IPS-NIHi7 (cell line): ENCODE results near the gene AFAP1.

Source experiments
- DNase-seq: peaks from one replicate; pipeline ENCODE4 v3.0.0; 2012; ENCODE audit warnings: mixed read lengths; ENCODE audit errors: extremely low spot score

Gene AFAP1, protein sequence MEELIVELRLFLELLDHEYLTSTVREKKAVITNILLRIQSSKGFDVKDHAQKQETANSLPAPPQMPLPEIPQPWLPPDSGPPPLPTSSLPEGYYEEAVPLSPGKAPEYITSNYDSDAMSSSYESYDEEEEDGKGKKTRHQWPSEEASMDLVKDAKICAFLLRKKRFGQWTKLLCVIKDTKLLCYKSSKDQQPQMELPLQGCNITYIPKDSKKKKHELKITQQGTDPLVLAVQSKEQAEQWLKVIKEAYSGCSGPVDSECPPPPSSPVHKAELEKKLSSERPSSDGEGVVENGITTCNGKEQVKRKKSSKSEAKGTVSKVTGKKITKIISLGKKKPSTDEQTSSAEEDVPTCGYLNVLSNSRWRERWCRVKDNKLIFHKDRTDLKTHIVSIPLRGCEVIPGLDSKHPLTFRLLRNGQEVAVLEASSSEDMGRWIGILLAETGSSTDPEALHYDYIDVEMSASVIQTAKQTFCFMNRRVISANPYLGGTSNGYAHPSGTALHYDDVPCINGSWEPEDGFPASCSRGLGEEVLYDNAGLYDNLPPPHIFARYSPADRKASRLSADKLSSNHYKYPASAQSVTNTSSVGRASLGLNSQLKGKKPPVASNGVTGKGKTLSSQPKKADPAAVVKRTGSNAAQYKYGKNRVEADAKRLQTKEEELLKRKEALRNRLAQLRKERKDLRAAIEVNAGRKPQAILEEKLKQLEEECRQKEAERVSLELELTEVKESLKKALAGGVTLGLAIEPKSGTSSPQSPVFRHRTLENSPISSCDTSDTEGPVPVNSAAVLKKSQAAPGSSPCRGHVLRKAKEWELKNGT

DNA sequence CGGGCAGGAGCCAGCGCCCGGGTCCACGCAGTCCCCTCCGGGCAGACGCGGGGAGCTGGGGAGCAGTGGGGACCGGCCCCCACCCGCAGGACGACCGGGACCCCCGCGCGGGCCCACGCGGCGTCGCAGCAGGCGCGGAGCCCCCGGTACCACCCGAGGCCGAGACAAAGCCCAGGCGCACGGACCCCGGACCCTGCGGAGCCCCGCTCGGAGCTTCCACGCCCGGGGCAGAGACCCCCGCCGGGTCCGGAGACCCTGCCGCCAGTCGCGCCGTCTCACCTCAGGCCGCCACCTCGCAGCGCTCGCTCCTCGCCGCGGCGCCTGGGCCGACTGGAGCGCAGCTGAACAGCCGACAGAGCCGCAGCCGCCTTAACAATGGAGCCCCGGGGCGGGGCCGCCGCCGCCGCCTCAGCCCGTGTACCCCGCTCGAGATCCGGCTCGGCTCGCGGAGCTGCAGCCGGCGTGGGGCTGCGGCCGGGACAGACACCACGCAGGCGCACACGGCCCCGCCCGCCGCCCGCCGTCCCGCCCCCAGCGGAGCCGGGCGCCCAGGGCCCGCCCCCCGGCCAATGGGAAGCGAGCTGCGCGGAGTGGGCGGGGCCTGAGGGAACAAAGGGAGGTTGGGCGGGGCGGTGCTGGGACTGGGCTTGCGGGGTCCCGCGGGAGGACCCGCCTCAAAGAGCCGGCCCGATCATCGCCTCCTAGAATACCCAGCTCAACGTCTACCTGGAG, at the start of gene AFAP1:
TSS of gene AFAP1 (minus strand) at position 485 of the 732 bp plus-strand sequence. CDS start 67,783 bp downstream, outside the sequence.
- peak; percentile 99 for DNase-seq

DNA sequence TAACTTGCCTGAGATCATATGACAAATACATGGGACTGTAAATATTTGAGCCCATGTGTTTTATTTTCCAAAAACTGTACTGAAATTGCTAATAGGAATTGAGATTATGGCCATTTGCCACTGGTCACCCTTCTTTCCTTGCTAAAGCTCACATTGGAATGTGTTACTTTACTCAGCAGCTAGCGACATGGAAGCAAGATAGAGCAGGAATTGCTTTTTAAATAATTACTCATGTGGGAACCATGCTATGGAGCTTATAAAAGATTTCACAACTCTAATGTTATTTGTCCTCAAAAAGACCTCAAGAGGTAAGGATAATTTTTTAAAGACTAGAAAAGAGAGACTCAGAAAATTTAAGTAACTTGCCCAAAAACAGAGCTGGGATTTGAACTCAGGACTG, 48.8 kb upstream of the AFAP1 start:
- no peak for DNase-seq

DNA sequence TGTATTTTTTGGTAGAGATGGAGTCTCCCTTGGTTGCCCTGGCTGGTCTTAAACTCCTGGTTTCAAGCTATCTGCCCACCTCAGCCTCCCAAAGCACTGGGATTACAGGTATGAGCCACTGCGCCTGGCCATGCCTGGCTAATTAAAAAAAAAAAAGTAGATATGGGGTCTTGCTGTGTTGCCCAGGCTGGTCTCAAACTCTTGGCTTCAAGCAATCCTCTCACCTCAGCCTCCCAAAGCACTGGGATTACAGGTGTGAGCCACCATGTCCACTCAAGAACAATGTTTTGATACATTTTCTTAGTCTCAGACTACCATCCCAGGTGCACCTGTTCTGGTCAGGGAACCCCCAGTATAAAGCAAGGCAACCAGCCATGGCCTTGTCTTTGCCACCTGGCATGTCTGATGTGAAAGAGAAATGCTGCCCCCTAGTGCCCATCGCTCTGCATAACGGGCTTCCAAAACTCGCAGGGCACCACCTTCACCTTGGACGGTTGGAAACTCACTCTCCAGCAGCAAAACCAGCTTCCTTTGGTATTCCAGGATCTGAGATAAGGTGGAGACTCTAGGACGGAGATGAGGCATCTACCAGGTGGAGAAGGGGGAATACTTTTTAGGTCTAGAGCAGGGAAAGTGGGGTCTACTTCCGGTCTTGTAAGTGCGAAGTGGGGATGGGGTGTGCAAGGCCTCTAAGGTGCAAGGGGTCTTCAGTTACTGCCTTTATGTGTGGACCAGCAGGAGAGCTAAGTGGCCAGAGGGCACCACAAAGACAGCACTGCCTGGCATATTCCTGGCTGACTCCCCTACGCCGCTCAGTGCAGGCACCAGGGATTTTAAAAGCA, 47.7 kb upstream of the AFAP1 start:
- peak; percentile 86 for DNase-seq

DNA sequence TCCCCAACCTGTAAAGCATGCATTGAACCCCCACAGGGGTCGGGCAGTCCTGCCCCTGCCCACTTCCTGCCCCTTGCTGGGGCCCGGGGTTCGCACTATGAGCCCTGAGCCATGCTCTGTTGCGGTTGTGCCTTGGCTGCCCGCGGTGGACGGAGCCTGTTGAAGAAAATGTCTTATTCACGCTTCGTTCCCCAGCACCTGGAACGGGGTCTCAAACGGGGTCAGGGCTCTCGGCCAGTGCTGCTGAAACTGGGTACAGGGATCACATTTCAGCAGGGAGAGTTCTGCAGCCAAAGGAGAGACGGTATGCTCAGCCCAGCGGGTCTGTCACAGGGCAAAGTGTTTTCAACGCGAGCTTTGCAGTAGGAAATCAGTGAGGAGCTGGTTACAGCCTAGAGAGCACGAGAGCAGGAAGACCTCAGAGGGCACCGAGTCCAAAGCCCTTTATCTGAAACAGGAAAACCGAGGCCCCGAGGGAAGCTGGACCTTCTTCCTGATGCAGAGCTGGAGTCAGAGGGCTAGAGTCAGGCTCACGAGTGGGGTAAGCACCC, 46.3 kb upstream of the AFAP1 start:
- no peak for DNase-seq

DNA sequence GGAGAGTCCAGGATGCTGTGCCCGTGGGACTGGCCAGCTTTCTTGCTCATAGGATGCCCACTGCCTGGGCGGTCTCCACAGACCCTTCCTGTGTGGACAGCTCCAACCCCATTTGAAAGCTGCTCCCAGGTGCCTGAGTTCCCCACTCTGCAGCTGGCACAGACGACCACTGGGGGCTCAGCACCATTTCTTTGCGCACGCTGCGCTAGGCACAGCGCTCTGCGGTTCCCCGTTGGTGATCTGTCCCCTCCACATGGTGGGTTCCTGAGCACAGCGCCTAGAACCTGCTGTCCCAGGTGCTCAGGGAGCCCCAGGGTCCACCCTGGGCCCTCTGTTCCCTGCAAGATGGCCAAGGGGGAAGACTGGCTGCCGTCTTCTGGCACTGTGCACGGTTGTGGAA, 45.4 kb upstream of the AFAP1 start:
- DNase-seq, result no peak

DNA sequence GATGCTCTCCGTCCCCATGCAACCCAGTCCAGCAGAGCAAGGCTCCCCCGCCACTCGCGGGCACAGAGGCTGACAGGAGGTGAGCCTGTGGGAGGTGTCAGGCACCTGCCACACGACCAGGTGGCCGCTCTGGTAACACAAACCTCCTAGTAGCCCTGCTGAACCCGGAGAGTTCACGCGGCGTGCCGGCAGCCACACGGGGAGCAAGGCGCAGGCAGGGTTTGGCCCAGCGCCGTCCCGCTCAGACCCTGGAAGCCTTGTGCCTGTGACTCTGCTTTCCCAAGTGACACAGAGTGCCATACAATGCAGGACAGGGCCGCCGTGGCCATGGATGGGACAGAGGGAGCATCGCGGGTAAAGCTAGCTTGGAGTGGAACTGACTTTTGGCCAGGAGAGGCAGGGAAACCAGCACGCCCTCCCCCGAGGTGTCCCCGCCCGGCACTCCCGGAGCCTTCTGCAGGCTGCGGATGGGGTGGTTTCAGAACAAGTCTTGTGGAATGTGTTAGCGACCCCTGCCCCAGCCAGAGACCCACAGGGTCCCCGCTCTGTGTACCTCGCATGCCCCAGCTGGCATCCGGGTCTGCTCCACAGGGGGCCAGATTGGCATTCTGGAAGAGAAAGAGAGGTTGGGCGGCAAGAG, 44.7 kb upstream of the AFAP1 start:
- no peak for DNase-seq

DNA sequence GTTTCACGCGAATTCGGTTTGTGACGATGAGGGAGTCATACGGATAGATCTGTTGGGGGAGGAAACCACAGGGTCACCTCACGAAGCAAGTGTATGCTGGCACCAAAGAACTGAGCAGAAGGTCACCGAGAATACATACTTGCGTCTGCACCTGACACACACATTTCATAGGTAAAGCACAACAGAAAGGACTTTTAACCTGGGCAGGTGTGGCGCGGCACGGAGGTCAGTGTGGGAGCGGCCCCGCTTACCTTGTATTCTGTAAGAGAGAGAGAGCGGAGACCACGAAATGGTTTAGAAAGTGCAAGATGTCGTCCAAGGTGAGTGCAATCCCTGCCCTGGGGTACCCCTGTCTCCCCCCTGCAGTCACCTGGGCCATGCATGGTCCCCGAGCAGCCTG, 43.6 kb upstream of the AFAP1 start:
- DNase-seq, result no peak

DNA sequence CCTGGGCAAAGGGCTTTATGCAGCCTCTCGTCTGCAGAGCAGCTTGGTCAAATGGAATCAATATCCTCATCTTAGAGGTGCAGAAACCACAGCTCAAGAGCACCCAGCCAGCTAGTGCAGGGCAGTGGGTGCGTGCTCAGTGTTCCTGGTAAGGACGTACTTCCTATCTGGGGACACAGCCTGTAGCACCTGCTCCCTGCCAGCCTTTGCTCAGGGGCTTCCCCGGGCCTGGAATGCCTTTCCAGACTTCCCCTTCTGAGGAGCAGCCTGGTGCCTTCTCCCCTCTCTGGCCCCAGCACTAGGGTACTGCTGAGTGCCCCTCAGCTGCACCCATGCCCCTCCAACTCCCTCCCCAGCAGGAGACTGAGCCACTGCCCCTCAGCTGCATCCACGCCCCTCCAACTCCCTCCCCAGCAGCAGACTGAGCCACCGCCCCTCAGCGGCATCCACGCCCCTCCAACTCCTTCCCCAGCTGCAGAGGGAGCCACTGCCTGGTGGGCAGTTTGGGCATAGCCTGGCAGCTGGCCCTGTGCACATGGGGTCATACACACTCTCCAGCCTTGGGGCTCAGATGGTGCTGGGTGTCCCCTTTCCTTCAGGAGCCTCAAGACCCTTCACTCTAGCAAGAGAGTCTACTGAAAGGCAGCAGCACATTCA, 42.2 kb upstream of the AFAP1 start:
- no peak for DNase-seq

DNA sequence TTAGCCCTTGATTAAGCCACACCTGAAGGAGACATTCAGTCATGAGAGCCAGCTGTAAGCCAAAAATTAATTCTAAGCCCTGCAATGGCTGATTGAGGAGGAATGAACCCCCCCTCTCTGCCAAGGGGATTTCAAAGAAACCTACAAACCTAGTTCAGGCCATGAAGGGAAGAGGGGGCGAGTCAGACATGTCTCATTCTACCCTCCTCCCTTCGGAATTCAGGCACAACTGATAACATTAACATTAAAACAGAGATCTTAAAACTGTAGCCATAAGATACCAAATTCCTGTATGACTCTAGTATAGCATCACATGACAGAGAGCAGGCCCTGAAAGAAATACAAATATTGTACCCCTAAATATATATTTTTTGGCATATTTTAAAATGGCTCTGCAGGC, 40.4 kb upstream of the AFAP1 start:
- DNase-seq, result no peak

DNA sequence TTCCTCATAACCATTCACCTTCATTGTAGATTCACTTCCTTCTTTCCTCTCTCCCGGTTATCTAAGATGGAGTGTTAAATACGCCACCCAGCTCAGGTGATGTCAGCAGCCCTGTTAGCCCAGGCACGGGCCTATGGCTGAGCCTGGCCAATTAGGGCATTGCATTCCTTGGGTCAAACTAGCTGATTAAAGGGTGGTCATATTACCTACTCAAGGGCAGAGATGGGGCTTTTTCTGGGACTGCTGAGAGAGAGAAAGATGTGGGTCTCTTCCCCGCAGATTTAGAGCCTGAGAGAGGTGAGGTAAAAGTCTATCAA, 39.9 kb upstream of the AFAP1 start:
- DNase-seq, result peak; percentile 61

DNA sequence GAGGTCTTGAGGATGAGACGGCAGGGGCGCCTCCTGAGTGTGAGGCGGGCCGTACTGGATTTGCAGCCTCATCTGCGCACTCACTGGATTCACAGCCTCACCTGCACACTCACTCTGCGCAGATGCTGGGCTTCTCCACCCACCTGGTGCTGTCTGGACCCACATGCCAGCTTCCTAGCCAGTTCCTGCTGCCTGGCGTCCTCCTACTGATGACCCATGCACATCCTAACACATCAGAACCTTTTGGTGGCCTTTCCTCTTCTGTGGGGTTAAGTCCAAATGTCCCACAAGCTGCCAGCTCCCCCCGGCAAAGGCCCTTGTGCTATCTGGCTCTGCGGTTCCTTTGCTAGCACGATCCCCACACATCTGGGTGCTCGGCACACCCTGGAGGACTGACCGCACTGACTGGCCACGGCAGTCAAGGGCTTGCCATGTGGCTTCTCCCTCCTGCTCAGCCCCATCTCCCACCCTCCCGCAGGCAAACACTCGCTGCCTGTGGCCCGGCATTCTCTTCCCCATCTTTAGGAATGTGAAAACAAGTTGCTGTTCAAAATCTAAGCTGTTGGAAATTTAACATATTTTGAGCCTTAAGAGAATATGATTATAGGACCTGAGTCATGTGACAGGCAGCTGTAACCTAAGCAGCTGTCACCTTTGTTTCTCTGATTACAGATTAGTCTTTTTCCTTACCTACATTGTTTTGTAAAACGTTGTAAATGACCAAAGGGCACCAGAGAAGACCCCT, 39.4 kb upstream of the AFAP1 start:
- DNase-seq, result no peak

DNA sequence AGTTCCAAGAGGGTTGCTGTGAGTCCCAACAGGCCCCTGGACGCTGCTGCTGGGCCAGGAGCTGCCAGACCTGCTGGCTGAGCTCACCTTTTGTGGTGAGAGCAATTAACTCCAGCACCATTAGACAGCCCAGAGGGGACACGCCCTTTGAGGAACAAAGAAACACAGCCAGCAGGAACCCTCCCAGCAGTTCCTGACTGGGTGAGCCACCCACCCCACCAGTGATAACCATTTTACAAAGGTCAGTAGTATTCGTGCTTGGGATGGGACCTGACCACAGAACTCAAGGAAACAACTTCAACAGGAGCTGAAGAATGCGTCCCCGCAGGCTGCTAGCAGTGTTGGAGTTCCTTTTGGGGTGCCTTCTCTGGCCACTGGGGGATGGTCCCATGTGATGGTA, 38.8 kb upstream of the AFAP1 start:
- no peak for DNase-seq

DNA sequence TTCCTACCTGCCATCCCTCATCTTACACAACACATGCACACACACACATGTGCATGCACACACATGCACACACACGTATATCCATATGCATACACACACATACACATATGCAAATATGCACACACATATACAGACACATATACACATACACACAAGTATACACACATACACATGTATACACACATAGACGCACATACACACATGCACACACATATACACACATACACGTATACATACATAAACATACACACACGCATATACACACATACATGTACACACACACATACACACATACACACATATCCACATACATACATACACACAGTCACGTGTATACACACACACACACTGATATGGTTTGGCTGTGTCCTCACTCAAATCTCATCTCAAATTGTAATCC, 37.0 kb upstream of the AFAP1 start:
- no peak for DNase-seq

DNA sequence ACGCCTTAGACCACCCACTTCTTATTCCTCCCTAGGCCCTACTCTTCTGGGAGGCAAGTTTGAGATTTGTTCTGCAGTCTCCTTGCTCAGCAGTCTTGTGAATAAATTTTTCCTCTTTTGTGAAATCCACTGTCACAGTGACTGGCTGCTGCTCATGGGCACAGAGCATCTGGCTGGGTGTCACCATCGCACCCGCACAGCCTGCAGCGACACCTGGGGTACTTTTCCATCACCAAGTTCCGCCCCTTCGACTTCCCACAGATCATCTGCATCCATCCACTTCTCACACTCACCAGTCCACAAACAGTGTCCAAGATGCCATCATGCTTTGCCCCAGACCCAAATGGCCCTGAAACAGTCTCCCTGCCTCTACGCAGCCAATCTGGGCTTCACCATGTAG, 36.4 kb upstream of the AFAP1 start:
- DNase-seq, result no peak

DNA sequence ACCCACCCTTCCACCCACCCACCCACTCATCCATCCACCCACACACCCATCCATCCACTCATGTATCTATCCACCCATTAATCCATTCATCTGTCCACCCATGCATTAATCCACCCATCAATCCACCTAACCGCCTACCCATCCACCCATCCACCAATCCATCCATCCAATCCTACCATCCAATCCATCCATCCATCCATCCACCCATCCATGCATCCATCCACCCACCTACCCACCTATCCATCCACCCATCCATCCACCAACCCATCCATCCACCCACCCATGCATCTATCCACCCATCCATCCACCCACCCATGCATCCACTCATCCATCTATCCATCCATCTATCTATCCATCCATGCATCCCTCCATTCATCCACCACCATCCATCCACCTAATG, 34.8 kb upstream of the AFAP1 start:
- no peak for DNase-seq

DNA sequence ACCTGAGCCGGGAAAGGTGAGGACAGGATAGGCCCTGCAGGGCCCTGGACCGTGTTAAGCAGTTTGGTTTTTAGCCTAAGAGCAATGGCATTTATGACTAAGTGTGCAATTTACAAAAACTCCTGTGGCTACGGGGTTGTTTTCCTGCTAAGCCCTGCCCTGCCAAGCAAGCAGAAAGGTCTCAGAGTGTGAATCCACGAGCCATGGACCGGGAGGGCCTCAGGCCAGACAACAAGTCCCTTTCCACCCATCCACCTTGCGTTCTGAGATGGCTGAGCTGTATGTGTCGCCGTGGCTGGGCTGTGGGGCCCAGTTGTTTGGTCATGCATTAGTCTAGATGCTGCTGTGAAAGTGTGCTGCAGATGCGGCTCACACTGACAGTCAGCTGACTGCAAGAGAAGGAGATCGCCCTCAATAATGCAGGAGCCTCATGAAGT, 33.9 kb upstream of the AFAP1 start:
- DNase-seq, result no peak

DNA sequence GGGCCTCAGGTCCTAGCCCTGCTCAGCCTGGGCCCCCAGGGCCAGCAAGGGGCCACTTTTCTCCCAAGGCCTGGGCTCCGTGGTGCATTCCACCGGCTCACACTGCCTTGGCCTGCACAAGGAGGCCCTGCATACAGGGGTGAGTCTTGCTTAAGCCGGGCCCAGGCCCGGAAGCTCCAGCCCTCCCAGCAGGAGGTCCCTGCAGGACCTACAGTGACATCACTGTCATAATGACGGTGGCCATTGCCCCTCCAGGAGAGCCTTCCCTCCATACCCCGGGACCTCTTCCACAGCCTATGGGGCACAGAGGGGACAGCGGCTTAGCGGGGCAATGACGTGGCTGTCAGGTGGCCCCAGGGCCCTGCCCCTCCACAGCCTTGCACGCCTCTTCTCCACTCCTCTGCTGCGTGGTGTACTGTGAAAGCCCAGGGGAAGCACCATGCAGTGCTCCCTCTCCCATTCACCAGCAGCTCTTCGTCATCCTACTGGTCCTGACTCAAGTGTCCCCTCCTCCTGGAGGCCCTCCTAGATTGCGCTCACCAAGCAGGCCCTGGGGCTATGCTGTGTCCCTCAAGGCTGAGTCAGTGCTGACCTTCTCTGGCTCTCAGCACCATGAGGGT, 32.3 kb upstream of the AFAP1 start:
- DNase-seq, result no peak

DNA sequence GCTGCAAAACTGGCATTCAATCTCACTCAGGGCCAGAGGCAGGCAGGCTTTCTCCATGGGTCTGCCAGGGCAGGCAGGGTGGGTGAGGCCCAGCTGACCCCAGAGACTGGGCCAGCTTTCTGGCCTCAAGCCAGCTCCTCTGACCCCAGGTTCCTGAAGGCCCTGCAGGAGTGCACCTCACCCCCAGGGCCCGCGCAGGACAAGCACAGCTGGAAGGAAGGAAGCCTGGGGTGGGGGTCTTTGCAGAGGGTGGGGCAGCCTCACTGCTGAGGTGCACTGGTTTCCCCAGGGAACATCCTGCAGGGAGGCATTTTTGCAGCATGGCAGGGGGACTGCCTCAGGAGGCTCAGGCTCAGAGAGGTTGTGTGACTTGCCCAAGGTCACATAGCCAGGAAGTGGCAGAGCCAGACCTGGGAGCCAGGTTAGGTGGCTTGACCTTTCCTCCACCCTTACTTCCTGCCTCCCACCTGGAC, 31.5 kb upstream of the AFAP1 start:
- no peak for DNase-seq

DNA sequence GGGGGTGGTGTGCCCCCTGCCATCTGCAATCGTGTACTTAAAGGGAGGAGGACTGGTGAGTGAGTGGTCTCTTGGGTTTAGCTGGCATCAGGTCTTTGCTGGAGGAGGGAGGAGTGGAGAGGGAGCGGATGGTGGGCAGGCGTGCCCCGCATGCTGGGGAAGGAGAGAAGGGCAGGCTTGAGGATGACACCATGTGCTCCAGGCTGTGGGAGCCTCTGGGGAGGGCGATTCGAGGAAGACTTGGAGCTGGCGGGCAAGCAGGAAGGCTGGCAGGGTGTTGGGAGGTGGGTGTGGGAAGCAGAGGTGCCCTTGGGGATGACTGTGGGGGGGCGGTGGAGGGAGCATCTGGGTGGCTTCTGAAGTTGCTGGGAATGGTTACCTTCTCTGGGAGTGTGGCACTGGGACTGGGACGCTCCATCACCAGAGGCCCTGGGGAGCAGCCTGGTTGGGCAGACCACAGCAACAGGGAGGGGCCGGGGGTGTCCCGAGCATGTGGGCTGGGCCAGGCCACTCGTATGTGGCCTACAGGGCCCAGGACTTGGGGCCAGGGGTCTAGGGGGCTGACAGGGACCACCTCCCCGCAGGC, 30.8 kb upstream of the AFAP1 start:
- no peak for DNase-seq
